PFSK-1 (cell line): ENCODE data around the gene CD44.

Source experiments
- FOXP2 ChIP-seq: optimal IDR thresholded peaks from 2 replicates; pipeline ENCODE3; 2011; ENCODE audit warnings: borderline replicate concordance, control low read depth, inconsistent platforms; ENCODE audit not compliant: insufficient read depth; ENCODE audit errors: extremely low read length, extremely low read depth
- POLR2AphosphoS5 ChIP-seq: IDR thresholded peaks from 2 replicates; pipeline ENCODE4 v1.6.1; 2012; ENCODE audit warnings: low read depth, mild to moderate bottlenecking, control low read depth, low read length, moderate library complexity
- REST ChIP-seq, 2 experiments: IDR thresholded peaks; 2 replicates each; pipeline versions ENCODE4 v1.6.1 to v1.8.0; 2011 to 2012; ENCODE audit warnings: low read depth in 2 of 2, low read length in 2 of 2, control low read depth in 1 of 2, inconsistent platforms in 1 of 2, mild to moderate bottlenecking in 1 of 2, moderate library complexity in 1 of 2; ENCODE audit not compliant: insufficient read depth in 1 of 2
- SIN3A ChIP-seq: IDR thresholded peaks from 2 replicates; pipeline ENCODE4 v1.6.1; 2012; ENCODE audit warnings: mild to moderate bottlenecking, low read length, moderate library complexity, borderline replicate concordance; ENCODE audit not compliant: insufficient read depth
- TAF1 ChIP-seq: IDR thresholded peaks from 2 replicates; pipeline ENCODE4 v1.6.1; 2012; ENCODE audit warnings: low read length, control low read depth, borderline replicate concordance; ENCODE audit not compliant: insufficient read depth

The CD44 gene

DNA sequence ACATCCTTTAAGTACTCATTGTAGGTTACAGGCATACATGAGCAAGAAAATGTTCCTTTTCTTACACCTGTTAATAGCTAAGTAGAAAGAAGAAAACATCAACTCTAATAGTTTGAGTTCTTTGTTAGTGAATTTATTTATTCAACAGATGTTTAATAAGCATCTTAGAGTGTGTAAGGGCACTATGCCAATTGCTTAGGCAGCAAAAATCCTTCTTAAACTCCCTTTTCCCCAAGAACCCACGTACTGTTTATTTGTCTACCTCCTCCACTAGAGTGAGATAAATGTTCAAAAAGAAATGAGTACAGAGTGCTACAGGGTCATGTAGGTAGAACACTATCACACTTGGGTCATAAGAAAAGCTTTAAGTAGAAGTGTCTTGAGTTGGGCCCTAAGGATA lies 131.4 kb downstream of the CD44 start:
- no peak for TF ChIP-seq REST (IDR thresholded peaks at IDR 0.05; ENCODE audit: insufficient read depth in 1 of 2, low read depth in 2 of 2, low read length in 2 of 2)
- no peak for TF ChIP-seq FOXP2
- TF ChIP-seq TAF1: no peak
- no peak for TF ChIP-seq SIN3A
- TF ChIP-seq POLR2AphosphoS5: no peak

DNA sequence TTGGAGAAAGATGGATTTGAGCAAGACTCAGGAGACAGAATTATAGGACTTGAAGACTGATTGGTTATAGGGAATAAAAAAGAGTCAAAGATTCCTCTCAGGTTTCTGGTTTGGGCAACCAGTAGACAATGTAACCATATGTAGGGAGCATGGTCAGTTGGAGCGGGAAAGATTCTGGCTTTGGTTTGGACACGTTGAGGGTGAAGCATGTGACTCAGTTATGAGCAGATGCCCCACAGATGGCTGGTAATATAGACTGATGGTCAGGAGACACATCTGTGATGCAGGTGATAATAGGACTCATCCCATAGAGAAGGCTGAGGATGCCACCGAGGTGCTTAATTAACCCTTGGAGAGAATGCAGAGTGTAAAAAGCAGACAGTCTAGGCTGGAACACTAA lies 132.1 kb downstream of the CD44 start:
- TF ChIP-seq TAF1: no peak
- no peak for TF ChIP-seq POLR2AphosphoS5
- no peak for TF ChIP-seq SIN3A
- TF ChIP-seq FOXP2: no peak

GRCh38 chr11:35272391-35272902 lies 133.5 kb downstream of the CD44 start:
- TF ChIP-seq SIN3A (no peak), POLR2AphosphoS5 (no peak), REST (IDR thresholded peaks at IDR 0.05; ENCODE audit: insufficient read depth in 1 of 2, low read depth in 2 of 2, low read length in 2 of 2) (no peak), TAF1 (no peak), FOXP2 (no peak)

DNA sequence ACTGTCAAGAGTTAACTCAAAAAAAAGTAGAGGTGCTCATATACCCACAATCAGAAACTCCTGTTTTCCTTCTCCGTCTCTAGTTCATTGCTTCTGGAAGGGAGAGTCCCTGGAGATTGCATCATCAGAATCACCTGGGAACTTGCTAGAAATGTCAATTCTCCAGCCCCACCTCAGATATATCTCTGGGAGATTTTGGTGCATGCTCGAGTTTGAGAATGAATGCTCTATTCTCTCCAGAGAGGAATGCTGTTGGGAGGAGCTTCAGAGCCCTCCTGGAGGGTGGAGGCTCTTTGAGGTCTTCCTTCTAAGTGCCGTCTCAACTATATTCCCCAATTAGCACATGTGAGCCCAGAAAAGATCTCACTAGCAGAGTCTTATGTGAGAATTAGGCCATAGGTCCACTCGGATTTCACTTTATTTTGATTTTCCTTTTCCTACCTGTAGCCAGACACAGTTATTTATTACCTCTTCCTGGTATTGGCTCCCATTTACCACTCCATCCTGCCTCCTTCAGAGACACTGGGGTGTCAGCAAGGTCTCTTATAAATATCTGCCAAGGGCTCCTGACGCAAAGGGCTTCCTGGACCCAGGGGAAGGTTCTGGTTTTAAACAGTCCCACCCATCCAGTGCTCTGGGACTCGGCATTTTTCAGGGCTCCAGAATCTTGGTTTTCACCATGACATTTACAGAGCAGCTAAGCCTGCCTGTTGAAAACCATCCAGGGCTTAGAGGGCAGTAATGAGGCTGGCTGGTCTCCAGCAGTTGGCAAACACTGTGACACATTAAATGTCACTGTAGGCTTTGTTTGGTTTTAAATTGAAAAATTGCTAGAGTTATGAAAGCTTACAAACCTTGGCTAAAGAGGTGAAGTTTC lies 136.2 kb downstream of the CD44 start:
- TF ChIP-seq FOXP2: no peak
- TF ChIP-seq REST (IDR thresholded peaks at IDR 0.05; ENCODE audit: insufficient read depth in 1 of 2, low read depth in 2 of 2, low read length in 2 of 2): no peak
- TF ChIP-seq TAF1: no peak
- no peak for TF ChIP-seq SIN3A
- no peak for TF ChIP-seq POLR2AphosphoS5

- TF ChIP-seq FOXP2 (no peak), POLR2AphosphoS5 (no peak), TAF1 (no peak), REST (IDR thresholded peaks at IDR 0.05; ENCODE audit: insufficient read depth in 1 of 2, low read depth in 2 of 2, low read length in 2 of 2) (no peak), SIN3A (no peak)
Observed at GRCh38 chr11:35275786-35276170, 136.8 kb downstream of the CD44 start.
